WERI-Rb-1 (cell line): ENCODE measurements around the gene ARHGAP10.

Experiments used
- DNase-seq: peaks from one replicate; pipeline ENCODE4 v3.0.0-alpha.2; 2020
- H3K27ac ChIP-seq: fragments of 250-450 bp; sonication (Bioruptor Pico); 2 replicates; pipeline ENCODE4 v1.5.1; 2020; ENCODE audit warnings: mild to moderate bottlenecking, moderate library complexity
- H3K27me3 ChIP-seq: fragments of 250-450 bp; sonication (Bioruptor Pico); 2 replicates; pipeline ENCODE4 v1.5.1; 2021; ENCODE audit warnings: mild to moderate bottlenecking, low read depth, moderate library complexity; ENCODE audit not compliant: insufficient read depth, severe bottlenecking
- H3K36me3 ChIP-seq: fragments of 250-450 bp; sonication (Bioruptor Pico); 2 replicates; pipeline ENCODE4 v1.5.1; 2020; ENCODE audit warnings: mild to moderate bottlenecking, moderate library complexity
- H3K4me3 ChIP-seq: 2 replicates; pipeline ENCODE4 v1.5.1; 2011; ENCODE audit warnings: low read depth, mild to moderate bottlenecking, control low read depth, low read length
- H3K9me3 ChIP-seq: fragments of 250-450 bp; sonication (Bioruptor Pico); 2 replicates; pipeline ENCODE4 v1.5.1; 2021; ENCODE audit warnings: mild to moderate bottlenecking, moderate library complexity; ENCODE audit not compliant: severe bottlenecking
- TF ChIP-seq, protein P1 (sequence below): IDR thresholded peaks from 2 replicates; pipeline ENCODE4 v1.5.1; 2011; ENCODE audit warnings: low read depth, mild to moderate bottlenecking, control low read depth, inconsistent platforms, low read length

The ARHGAP10 gene

DNA sequence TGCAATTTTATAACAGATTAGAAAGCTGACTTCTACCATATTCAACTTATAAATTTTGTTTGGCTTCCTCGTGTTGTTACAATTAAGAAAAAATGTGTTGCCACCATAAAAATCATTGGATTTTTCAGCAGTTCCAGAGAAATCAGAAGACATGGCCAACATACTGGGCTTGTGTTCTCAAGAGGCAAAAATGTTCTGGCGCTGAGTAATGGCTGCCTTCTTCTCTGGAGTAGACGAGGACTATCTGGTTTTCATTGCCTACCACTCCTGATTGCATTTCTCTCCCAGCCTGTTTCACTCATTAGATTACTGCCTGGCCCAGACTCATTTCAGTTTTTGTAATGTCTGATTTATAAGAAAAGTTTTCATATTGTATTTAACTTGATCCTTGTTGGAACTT lies 122.3 kb downstream of the ARHGAP10 start:
- TF ChIP-seq, protein P1, sequence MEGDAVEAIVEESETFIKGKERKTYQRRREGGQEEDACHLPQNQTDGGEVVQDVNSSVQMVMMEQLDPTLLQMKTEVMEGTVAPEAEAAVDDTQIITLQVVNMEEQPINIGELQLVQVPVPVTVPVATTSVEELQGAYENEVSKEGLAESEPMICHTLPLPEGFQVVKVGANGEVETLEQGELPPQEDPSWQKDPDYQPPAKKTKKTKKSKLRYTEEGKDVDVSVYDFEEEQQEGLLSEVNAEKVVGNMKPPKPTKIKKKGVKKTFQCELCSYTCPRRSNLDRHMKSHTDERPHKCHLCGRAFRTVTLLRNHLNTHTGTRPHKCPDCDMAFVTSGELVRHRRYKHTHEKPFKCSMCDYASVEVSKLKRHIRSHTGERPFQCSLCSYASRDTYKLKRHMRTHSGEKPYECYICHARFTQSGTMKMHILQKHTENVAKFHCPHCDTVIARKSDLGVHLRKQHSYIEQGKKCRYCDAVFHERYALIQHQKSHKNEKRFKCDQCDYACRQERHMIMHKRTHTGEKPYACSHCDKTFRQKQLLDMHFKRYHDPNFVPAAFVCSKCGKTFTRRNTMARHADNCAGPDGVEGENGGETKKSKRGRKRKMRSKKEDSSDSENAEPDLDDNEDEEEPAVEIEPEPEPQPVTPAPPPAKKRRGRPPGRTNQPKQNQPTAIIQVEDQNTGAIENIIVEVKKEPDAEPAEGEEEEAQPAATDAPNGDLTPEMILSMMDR: no peak
- no peaks in the 10 kb centered on the region for H3K9me3 ChIP-seq

DNA sequence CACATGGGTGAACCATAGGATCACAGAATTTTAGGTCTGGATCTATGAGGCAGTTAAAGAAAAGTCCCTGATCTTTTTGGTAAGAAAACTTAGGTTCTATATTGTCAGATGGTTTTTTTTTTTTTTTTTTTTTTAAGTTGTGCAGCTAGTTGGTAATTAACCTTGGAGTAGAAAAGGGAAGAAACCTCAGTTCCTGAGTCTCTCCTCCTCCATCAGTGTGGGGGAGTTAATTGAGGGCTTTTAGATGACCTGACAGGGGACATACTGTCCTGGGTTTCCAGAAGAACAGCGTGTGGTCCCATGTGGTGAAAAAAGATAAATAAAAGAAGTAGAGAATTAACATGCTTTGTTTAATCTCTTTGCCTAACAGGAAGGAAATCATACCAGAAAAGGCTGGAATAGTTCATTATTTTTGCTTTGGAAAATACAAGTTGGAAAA lies 123.7 kb downstream of the ARHGAP10 start:
- TF ChIP-seq, protein P1: no peak
- Histone ChIP-seq H3K27ac (no peak overlapping the region; the same call in 1 of the 2 replicates), H3K27me3 (no peaks in the 10 kb centered on the region), H3K36me3 (peaks cover 14% of the 10 kb centered on the region), H3K9me3 (no peaks in the 10 kb centered on the region), H3K4me3 (no peak overlapping the region)
- DNase-seq: no peak

More for the DNA sequence above, 122.3 kb downstream of the ARHGAP10 start:
- Histone ChIP-seq H3K27me3 (no peaks in the 10 kb centered on the region), H3K4me3 (no peak overlapping the region), H3K36me3 (peaks cover 10% of the 10 kb centered on the region), H3K27ac (no peak overlapping the region)
- no peak for DNase-seq

DNA sequence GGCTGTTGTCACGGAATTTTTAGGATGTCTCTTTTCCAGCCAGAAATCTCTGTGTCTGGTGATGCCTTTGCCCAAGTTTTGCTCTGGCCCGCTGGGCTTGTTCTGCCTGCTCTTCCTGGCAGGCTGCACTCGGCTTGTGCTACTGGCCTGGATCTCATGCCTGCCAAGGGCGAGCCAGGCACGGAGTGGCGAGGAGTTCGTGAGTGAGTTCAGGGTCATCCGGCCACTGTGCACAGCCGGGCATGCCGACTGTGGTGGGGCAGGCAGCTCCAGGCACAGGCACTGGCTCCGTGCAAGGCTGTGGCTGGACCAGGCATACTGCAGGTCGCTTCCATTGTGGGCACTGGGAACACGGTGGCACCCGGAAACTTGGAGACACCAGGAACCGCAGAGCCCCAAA lies 129.1 kb downstream of the ARHGAP10 start:
- H3K4me3 ChIP-seq: no peak overlapping the region
- no peak overlapping the region for H3K27ac ChIP-seq
- no peaks in the 10 kb centered on the region for H3K9me3 ChIP-seq
- TF ChIP-seq, protein P1: no peak
- DNase-seq: no peak
- H3K36me3 ChIP-seq: peaks cover 29% of the 10 kb centered on the region
- no peaks in the 10 kb centered on the region for H3K27me3 ChIP-seq

DNA sequence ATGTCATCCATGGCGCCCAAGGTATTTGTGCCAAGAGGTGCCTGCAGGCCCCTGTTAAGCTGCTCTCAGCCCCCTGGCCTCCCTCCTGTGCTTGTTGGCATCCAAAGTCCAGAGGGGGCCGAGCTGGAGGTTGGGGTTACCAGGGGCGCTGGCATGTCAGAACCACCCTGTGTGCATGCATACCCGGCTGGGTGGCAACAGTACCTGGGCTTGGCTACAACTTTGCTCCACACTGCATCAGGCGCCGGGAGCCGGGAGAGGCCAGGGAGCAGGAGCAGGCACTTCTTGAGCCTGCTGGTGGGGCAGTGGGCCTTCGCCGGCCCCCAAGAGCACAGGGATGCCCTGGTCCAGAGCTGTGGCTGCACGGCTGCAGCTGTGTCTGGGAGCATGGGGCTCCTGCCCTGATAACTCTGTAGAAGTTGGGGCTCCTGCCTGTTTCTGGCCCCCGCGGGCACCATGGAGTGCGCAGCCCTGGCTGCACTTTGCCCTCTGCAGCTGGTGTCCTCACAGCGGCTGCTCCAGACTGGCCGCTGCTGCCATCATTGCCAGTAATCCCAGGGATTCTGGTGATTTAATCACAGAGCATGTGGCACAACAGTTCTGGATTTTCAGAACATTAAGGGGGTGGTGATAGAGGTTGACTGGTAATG lies 130.3 kb downstream of the ARHGAP10 start:
- Histone ChIP-seq H3K9me3 (no peaks in the 10 kb centered on the region), H3K36me3 (peaks cover 36% of the 10 kb centered on the region), H3K4me3 (no peak overlapping the region), H3K27me3 (no peaks in the 10 kb centered on the region), H3K27ac (peak overlapping the region; percentile 14; the same call in 1 of the 2 replicates)
- DNase-seq: peak; percentile 68
- TF ChIP-seq, protein P1: no peak

DNA sequence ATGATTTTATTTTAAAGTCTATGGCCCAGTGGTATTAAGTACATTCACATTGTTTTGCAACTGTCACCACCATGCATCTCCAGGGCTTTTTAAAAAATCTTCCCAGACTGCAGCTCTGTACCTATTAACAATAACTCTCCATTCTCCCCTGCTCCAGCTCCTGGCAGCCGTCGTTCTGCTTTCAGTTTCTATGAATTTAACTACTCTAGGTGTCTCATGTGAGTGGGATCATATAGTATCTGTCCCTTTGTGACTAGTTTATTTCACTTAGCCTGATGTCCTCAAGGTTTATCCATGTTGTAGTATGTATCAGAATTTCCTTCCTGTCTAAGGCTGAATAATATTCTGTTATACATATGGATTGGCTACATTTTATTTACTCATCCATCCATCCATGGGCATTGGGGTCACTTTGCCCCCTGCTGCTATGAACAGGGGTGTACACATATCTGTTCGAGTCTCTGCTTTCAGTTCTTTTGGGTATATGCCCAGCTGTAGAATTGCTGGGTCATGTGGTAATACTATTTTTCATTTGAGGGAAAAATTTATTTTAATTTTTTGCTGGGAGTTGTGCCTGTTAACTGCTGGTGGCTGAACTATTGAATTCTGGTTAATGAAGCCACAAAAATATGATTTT lies 131.3 kb downstream of the ARHGAP10 start:
- H3K36me3 ChIP-seq: peaks cover 40% of the 10 kb centered on the region
- TF ChIP-seq, protein P1: 0 out of 2 replicates have a peak, but pooled peaks have one; percentile 4
- DNase-seq: no peak
- H3K9me3 ChIP-seq: no peaks in the 10 kb centered on the region
- H3K4me3 ChIP-seq: no peak overlapping the region
- no peak overlapping the region for H3K27ac ChIP-seq
- H3K27me3 ChIP-seq: no peaks in the 10 kb centered on the region
